Endothelial cell of umbilical vein (primary cell): Measurements from ENCODE around the gene RADIL.

ENCODE experiments used
- EZH2 ChIP-seq: IDR thresholded peaks from 2 replicates; pipeline ENCODE4 v1.6.1; 2012; ENCODE audit warnings: borderline replicate concordance, low read depth, mild to moderate bottlenecking, moderate library complexity, low read length, inconsistent platforms; ENCODE audit not compliant: severe bottlenecking
- TF ChIP-seq, protein P1 (sequence below), 2 donors: IDR thresholded peaks; 1 replicate in 1 of 2; 2 replicates in 1 of 2; pipeline ENCODE4 v1.5.1; 2011; ENCODE audit warnings: low read length in 2 of 2, mild to moderate bottlenecking in 2 of 2, moderate library complexity in 2 of 2, control low read depth in 1 of 2, inconsistent platforms in 1 of 2, low read depth in 1 of 2; ENCODE audit not compliant: insufficient read depth in 1 of 2; ENCODE audit errors: extremely low read depth in 1 of 2

DNA sequence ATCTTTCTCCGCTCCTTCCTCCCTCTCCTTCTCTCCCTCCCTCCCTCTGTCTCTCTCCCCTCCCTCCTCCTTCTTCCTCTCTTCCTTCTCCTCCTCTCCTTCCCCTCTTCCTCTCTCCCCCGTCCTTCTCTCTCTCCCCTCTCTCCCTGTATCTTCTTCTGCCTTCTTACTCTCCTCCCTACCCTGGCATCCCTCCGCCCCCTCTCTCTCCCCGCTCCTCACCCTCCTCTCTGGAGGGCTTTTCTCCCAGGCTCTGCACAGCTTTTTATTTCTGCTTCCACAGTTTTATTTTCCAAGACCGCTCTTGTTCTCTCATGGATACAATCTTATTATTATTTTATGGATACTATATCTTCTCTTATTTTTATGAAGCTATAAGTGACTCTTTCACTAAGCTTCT is 75.5 kb downstream of the RADIL start:
- TF ChIP-seq, protein P1, sequence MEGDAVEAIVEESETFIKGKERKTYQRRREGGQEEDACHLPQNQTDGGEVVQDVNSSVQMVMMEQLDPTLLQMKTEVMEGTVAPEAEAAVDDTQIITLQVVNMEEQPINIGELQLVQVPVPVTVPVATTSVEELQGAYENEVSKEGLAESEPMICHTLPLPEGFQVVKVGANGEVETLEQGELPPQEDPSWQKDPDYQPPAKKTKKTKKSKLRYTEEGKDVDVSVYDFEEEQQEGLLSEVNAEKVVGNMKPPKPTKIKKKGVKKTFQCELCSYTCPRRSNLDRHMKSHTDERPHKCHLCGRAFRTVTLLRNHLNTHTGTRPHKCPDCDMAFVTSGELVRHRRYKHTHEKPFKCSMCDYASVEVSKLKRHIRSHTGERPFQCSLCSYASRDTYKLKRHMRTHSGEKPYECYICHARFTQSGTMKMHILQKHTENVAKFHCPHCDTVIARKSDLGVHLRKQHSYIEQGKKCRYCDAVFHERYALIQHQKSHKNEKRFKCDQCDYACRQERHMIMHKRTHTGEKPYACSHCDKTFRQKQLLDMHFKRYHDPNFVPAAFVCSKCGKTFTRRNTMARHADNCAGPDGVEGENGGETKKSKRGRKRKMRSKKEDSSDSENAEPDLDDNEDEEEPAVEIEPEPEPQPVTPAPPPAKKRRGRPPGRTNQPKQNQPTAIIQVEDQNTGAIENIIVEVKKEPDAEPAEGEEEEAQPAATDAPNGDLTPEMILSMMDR (IDR thresholded peaks at IDR 0.05; ENCODE audit: extremely low read depth in 1 of 2, insufficient read depth in 1 of 2, low read depth in 1 of 2, low read length in 2 of 2): no peak
- no peak for TF ChIP-seq EZH2
